GM20000 (cell line): ENCODE measurements around the gene ATG14.
"Not testable (repeated sequence)": the region's sequence is repeated elsewhere in the genome, so short reads cannot be mapped to it uniquely, and the experiment has no call there.

Source experiments
- DNase-seq: peaks from one replicate; pipeline ENCODE4 v3.0.0; 2012; ENCODE audit warnings: low spot score
- TF ChIP-seq, protein P1 (sequence below): IDR thresholded peaks from 2 replicates; pipeline ENCODE4 v1.5.1; 2012; ENCODE audit warnings: mild to moderate bottlenecking, control low read depth; ENCODE audit errors: extremely low read depth, missing control alignments

Gene ATG14

DNA sequence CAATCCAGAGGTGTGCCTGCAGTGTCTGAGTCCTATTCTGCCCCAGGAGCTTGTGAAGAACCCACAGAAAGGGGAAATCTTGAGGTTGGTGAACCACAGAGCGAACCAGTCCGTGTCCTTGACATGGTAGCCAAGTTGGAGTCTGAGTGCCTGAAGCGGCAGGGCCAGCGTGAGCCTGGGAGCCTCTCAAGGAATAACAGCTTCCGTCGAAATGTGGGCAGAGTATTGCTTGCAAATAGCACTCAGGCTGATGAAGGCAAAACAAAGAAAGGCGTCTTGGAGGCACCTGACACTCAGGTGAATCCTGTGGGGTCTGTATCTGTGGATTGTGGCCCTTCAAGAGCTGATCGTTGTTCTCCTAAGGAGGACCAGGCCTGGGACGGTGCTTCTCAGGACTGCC is 60.5 kb downstream of the ATG14 start:
- TF ChIP-seq, protein P1, sequence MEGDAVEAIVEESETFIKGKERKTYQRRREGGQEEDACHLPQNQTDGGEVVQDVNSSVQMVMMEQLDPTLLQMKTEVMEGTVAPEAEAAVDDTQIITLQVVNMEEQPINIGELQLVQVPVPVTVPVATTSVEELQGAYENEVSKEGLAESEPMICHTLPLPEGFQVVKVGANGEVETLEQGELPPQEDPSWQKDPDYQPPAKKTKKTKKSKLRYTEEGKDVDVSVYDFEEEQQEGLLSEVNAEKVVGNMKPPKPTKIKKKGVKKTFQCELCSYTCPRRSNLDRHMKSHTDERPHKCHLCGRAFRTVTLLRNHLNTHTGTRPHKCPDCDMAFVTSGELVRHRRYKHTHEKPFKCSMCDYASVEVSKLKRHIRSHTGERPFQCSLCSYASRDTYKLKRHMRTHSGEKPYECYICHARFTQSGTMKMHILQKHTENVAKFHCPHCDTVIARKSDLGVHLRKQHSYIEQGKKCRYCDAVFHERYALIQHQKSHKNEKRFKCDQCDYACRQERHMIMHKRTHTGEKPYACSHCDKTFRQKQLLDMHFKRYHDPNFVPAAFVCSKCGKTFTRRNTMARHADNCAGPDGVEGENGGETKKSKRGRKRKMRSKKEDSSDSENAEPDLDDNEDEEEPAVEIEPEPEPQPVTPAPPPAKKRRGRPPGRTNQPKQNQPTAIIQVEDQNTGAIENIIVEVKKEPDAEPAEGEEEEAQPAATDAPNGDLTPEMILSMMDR, result no peak

DNA sequence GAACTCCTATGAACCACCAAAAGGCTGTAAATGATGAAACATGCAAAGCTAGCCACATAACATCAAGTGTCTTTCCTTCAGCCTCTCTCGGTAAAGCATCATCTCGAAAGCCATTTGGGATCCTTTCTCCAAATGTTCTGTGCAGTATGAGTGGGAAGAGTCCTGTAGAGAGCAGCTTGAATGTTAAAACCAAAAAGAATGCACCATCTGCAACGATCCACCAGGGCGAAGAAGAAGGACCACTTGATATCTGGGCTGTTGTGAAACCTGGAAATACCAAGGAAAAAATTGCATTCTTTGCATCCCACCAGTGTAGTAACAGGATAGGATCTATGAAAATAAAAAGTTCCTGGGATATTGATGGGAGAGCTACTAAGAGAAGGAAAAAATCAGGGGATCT is 61.2 kb downstream of the ATG14 start:
- no peak for DNase-seq
- TF ChIP-seq, protein P1, result no peak

More for the DNA sequence above, 60.5 kb downstream of the ATG14 start:
- no peak for DNase-seq

DNA sequence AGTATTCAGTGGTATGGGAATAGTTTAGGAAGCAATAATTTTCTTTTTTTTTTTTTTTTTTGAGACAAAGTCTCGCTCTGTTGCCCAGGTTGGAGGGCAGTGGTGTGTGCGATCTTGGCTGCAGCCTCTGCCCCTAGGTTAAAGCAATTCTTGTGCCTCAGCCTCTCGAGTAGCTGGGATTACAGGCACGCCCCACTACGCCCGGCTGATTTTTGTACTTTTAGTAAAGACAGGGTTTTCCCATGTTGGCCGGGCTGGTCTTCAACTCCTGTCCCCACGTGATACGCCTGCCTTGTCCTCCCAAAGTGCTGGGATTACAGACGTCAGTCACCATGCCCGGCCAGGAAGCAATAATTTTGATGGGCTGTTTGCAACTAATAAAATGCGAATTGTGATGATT is 62.1 kb downstream of the ATG14 start:
- TF ChIP-seq, protein P1, result no peak
- DNase-seq, result no peak

DNA sequence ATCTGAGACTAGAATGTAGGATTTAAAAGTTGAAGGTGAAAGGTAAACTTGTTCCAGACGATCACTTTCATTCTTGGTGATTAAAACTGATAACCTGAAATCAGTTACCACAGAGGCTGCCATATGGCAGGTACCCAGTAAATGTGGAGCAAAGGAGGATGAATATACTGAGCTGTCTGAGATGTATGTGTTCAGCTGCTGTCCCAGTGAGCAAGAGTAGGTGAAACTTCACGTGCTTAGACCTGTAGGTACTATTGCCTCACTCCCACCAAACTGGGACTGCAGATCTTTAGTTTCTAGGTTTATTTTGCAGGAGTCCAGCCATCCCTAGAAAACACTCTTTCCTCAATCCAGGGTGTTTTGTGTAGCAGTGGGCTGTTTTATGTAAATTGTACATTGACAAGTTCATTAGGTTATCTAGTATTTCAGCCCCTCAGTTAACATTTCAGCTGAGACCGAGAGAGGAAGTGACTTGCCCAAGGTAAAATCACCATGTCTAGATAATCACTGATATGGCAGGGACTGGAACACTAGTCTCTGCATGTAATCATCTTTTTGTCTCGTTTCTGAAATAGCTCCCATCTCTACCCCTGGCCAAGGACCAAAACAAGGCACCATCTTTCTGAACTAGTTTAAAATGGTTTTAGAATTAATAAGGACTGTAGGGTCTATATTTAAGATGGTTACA is 62.7 kb downstream of the ATG14 start:
- TF ChIP-seq, protein P1, result no peak
- DNase-seq, result no peak

DNA sequence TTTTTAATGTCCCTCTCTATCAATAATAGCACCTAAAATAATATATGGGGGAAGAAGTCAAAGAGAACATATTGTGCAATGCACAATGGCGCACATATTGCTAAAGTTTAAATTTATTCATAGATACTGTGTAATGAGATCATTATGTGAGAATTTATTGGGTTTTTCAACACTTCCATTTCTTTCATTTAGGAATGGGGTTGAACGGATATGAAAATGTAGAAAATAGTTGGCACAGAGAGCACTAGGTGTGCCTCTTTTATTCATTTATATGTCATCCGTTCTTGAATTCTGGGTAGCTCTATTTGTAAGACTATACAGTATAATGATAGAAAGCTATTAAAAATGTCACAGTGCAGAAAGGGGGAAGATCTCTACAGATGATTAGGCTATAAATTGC is 63.9 kb downstream of the ATG14 start:
- TF ChIP-seq, protein P1, result no peak
- DNase-seq, result no peak

DNA sequence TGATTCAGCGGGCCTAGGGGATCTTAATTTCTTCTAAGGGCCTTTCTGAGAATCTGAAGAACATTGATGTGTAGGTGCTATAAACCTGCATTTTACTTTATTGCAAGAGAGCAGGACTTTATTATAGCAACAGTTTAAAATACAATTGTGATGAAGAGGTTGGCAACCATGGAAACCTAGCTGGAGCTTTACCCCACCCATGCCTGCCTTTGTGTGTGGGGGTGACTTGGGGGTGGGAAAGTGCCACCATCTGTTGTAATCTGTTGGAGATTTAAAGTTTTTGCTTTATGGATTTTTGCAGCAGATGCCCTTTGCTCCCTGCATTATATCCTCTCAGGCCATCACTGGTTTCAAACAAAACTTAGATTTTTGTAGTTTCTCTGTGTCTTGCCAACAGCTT is 64.6 kb downstream of the ATG14 start:
- TF ChIP-seq, protein P1, result no peak
- DNase-seq, result no peak

DNA sequence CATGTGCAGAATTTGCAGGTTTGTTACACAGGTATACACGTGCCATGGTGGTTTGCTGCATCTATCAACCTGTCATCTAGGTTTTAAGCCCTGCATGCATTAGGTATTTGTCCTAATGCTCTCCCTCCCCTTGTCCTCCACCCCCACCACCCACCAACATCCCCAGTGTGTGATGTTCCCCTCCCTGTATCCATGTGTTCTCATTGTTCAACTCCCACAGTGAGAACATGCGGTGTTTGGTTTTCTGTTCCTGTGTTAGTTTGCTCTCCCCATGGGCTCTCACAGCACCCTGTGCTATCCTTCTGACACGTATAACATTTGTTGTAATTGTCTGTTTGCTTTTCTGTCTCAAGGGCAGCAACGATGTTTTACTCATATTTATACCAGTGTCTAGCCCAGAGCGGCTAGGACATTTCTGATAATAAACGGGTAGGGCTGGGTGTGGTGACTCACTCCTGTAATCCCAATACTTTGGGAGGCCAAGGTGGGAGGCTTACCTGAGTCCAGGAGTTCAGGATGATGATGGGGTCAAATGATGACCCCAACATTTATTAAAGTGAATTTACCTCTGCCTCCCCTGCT is 67.0 kb downstream of the ATG14 start:
- not testable (repeated sequence) for DNase-seq

DNA sequence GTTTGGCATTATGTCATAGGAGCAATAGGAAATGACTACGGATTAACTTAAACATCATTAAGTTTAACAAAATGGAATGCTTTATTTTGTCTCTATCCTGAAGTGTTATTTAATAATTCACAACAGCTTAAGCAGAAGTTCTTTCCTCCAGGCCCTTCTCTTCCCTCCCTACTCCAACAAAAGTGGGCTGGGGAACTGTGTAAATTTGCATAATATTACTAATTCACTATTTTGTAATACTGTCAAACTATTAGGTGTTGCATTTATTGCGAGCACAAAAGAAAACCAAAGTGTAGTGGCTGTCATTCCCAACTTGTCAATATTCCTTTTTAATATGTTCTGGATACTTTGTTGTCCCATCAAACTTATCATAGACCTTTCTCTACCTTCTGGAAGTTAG is 69.8 kb downstream of the ATG14 start:
- TF ChIP-seq, protein P1, result no peak
- no peak for DNase-seq
